Hepatocyte (in vitro differentiated cells): ENCODE data around the gene EPC2.

Experiments used
- CTCF ChIP-seq: fragments of 200-600 bp; sonication (generic); IDR thresholded peaks from 2 replicates; pipeline ENCODE4 v1.5.1; 2016; ENCODE audit warnings: antibody characterized with exemption, mild to moderate bottlenecking; ENCODE audit not compliant: poor library complexity
- EZH2 ChIP-seq: fragments of 200-600 bp; sonication (generic); IDR thresholded peaks from 2 replicates; pipeline ENCODE4 v1.6.1; 2016; ENCODE audit warnings: antibody characterized with exemption, mild to moderate bottlenecking, borderline replicate concordance

GRCh38 chr2:148756292-148756975 lies 111.9 kb downstream of the EPC2 start:
- no peak for TF ChIP-seq CTCF
- TF ChIP-seq EZH2 = no peak
